Lower leg skin (tissue), 3 donors: ENCODE measurements around the gene COMMD6.

Source experiments
- POLR2A ChIP-seq, 2 donors: fragments of 450-650 bp; IDR thresholded peaks; one replicate each; pipeline ENCODE4 v1.6.1; 2016 to 2017; ENCODE audit warnings: antibody characterized with exemption in 2 of 2, mild to moderate bottlenecking in 1 of 2, moderate library complexity in 1 of 2
- TF ChIP-seq, protein P1 (sequence below), 3 donors: fragments of 450-650 bp; IDR thresholded peaks; one replicate each; pipeline ENCODE4 v1.5.1; 2016; ENCODE audit warnings: antibody characterized with exemption in 3 of 3, mild to moderate bottlenecking in 3 of 3, moderate library complexity in 2 of 3

DNA sequence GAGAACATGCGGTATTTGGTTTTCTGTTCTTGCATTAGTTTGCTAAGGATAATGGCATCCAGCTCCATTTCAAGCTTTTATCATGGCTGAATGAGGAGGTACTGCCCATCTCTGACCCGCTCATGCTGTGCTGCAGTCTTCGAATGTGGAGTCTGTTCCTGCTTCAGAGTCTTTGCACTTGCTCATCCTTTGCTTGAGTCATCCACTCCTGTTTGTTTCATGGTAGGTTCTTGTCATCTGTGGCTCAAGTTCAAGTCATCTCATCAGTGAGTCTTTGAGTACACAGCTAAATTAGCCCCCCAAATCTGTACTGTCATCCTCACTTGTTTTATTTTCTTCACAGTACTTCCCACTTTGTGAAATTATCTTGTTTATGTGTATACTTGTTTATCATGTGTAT lies 17.3 kb upstream of the COMMD6 start:
- TF ChIP-seq, protein P1, sequence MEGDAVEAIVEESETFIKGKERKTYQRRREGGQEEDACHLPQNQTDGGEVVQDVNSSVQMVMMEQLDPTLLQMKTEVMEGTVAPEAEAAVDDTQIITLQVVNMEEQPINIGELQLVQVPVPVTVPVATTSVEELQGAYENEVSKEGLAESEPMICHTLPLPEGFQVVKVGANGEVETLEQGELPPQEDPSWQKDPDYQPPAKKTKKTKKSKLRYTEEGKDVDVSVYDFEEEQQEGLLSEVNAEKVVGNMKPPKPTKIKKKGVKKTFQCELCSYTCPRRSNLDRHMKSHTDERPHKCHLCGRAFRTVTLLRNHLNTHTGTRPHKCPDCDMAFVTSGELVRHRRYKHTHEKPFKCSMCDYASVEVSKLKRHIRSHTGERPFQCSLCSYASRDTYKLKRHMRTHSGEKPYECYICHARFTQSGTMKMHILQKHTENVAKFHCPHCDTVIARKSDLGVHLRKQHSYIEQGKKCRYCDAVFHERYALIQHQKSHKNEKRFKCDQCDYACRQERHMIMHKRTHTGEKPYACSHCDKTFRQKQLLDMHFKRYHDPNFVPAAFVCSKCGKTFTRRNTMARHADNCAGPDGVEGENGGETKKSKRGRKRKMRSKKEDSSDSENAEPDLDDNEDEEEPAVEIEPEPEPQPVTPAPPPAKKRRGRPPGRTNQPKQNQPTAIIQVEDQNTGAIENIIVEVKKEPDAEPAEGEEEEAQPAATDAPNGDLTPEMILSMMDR (IDR thresholded peaks at IDR 0.05) = no peak
- no peak for TF ChIP-seq POLR2A (IDR thresholded peaks at IDR 0.05)
